Endothelial cell of umbilical vein (primary cell): ENCODE data around the gene IL25. TPM values are rescaled to one million over a fixed set of nuclear protein-coding genes. Genes with fewer than 3 reads are reported as not detected.

Experiments used
- BruUV-seq: library from RNA; stranded (reverse); fragments of 400-500 nt; replicated peaks from 2 replicates; lab custom pipeline; 2021; lab: Mats Ljungman, UMichigan
- CTCF ChIA-PET: fragments of 300-600, 350-600 bp; sonication (Branson Sonifier 250); formaldehyde crosslinking; loops from one replicate; lab custom pipeline; 2021; ENCODE audit warnings: antibody characterized with exemption, inconsistent platforms; lab: Charles Lee
- POLR2A ChIA-PET: fragments of 300-600, 350-600 bp; sonication (Branson Sonifier 250); formaldehyde crosslinking; loops from one replicate; lab custom pipeline; 2021; ENCODE audit warnings: antibody characterized with exemption, inconsistent platforms; lab: Charles Lee
- DNase-seq: peaks from one replicate; pipeline ENCODE4 v3.0.0-alpha.2; 2011; ENCODE audit warnings: low read depth, low spot score
- FAIRE-seq: peaks from 2 replicates; lab custom pipeline; 2011; peaks lifted over from hg19 to GRCh38; lab: Jason Lieb, UNC
- H2AFZ ChIP-seq: 2 replicates; pipeline ENCODE4 v1.6.0; 2012; ENCODE audit warnings: low read depth, low read length, control low read depth, inconsistent platforms
- H3K27ac ChIP-seq: 2 replicates; pipeline ENCODE4 v1.5.1; 2011; ENCODE audit warnings: low read depth, mild to moderate bottlenecking, control low read depth, low read length, moderate library complexity; ENCODE audit not compliant: insufficient read depth
- H3K27me3 ChIP-seq, 2 experiments: 2 replicates each; pipeline versions ENCODE4 v1.6.0 to v1.6.1; 2011; ENCODE audit warnings: low read length in 2 of 2, mixed read lengths in 1 of 2; ENCODE audit not compliant: control insufficient read depth in 2 of 2, insufficient read depth in 2 of 2
- H3K36me3 ChIP-seq, 2 experiments: 2 replicates in 1 of 2; 3 replicates in 1 of 2; pipeline ENCODE4 v1.5.1; 2011; ENCODE audit warnings: low read length in 2 of 2, mild to moderate bottlenecking in 1 of 2, moderate library complexity in 1 of 2; ENCODE audit not compliant: control insufficient read depth in 2 of 2, insufficient read depth in 2 of 2; ENCODE audit errors: extremely low read depth in 1 of 2
- H3K4me1 ChIP-seq: 3 replicates; pipeline ENCODE4 v1.5.1; 2011; ENCODE audit warnings: mild to moderate bottlenecking, low read length; ENCODE audit not compliant: control insufficient read depth, insufficient read depth; ENCODE audit errors: extremely low read depth
- H3K4me2 ChIP-seq: 2 replicates; pipeline ENCODE4 v1.6.1; 2011; ENCODE audit warnings: low read length, control low read depth, mixed read lengths; ENCODE audit not compliant: insufficient read depth
- H3K4me3 ChIP-seq, 3 experiments: fragments of 200-600 bp in 1 of 3; sonication (generic), shearing (Covaris generic) in 1 of 3; replicated peaks in 1 of 3; 2 replicates each; pipeline ENCODE4 v1.5.1; 2011 to 2016; ENCODE audit warnings: control low read depth in 3 of 3, low read length in 3 of 3, mild to moderate bottlenecking in 2 of 3, inconsistent platforms in 1 of 3, low read depth in 1 of 3, moderate library complexity in 1 of 3; ENCODE audit not compliant: insufficient read depth in 1 of 3
- H3K79me2 ChIP-seq: 2 replicates; pipeline ENCODE4 v1.6.0; 2012; ENCODE audit warnings: low read length, inconsistent platforms; ENCODE audit not compliant: control insufficient read depth, insufficient read depth
- H3K9ac ChIP-seq: replicated peaks from 2 replicates; pipeline ENCODE3; 2011; ENCODE audit warnings: low read length, control low read depth; ENCODE audit not compliant: insufficient read depth; ENCODE audit errors: extremely low read depth
- H3K9me1 ChIP-seq: replicated peaks from 3 replicates; pipeline ENCODE4 v1.6.0; 2011; ENCODE audit warnings: mild to moderate bottlenecking, low read length; ENCODE audit not compliant: control insufficient read depth, insufficient read depth; ENCODE audit errors: extremely low read depth
- H3K9me3 ChIP-seq: replicated peaks from 2 replicates; pipeline ENCODE4 v1.5.1; 2012; ENCODE audit warnings: low read length, inconsistent platforms; ENCODE audit not compliant: control insufficient read depth, insufficient read depth
- H4K20me1 ChIP-seq: replicated peaks from 2 replicates; pipeline ENCODE3; 2011; ENCODE audit warnings: mild to moderate bottlenecking, low read length; ENCODE audit not compliant: control insufficient read depth, insufficient read depth; ENCODE audit errors: extremely low read depth
- CTCF ChIP-seq, 2 donors: IDR thresholded peaks; 1 replicate in 1 of 2; 2 replicates in 1 of 2; pipeline ENCODE4 v1.5.1; 2011; ENCODE audit warnings: low read length in 2 of 2, mild to moderate bottlenecking in 2 of 2, moderate library complexity in 2 of 2, control low read depth in 1 of 2, inconsistent platforms in 1 of 2, low read depth in 1 of 2; ENCODE audit not compliant: insufficient read depth in 1 of 2; ENCODE audit errors: extremely low read depth in 1 of 2
- EZH2 ChIP-seq: IDR thresholded peaks from 2 replicates; pipeline ENCODE4 v1.6.1; 2012; ENCODE audit warnings: borderline replicate concordance, low read depth, mild to moderate bottlenecking, moderate library complexity, low read length, inconsistent platforms; ENCODE audit not compliant: severe bottlenecking
- FOS ChIP-seq: IDR thresholded peaks from 2 replicates; pipeline ENCODE4 v1.6.1; 2011; ENCODE audit warnings: mild to moderate bottlenecking, low read length, moderate library complexity, borderline replicate concordance; ENCODE audit not compliant: insufficient read depth
- GATA2 ChIP-seq: IDR thresholded peaks from 2 replicates; pipeline ENCODE4 v1.7.0; 2011; ENCODE audit warnings: low read depth, mild to moderate bottlenecking, moderate library complexity, mixed read lengths, low read length; ENCODE audit not compliant: insufficient read length, insufficient read depth
- JUN ChIP-seq: IDR thresholded peaks from 2 replicates; pipeline ENCODE4 v1.6.1; 2011; ENCODE audit warnings: borderline replicate concordance, low read depth; ENCODE audit not compliant: insufficient read length, insufficient read depth
- MAX ChIP-seq: IDR thresholded peaks from 2 replicates; pipeline ENCODE4 v1.6.1; 2011; ENCODE audit not compliant: insufficient read depth, insufficient read length
- MYC ChIP-seq: IDR thresholded peaks from one replicate; pipeline ENCODE4 v1.6.1; 2011; ENCODE audit warnings: mild to moderate bottlenecking, low read depth, low read length
- POLR2A ChIP-seq: IDR thresholded peaks from 2 replicates; pipeline ENCODE4 v1.6.1; 2012; ENCODE audit warnings: low read depth, mild to moderate bottlenecking, control low read depth, low read length
- POLR2AphosphoS5 ChIP-seq: IDR thresholded peaks from 2 replicates; pipeline ENCODE4 v1.6.1; 2012; ENCODE audit warnings: low read depth, mild to moderate bottlenecking, control low read depth, low read length, moderate library complexity; ENCODE audit not compliant: insufficient read depth
- dilution Hi-C: fragments of 300-500 bp; cut with MboI; formaldehyde crosslinking; loops from one replicate; pipeline ENCODE4 v1.15.0; 2019; ENCODE audit warnings: low sequenced_read_pairs; ENCODE audit not compliant: extremely low pct_ligation_motif_present
- intact Hi-C: fragments of 100-400 bp; cut with micrococcal nuclease; formaldehyde crosslinking; loops from one replicate; pipeline ENCODE4 v1.10.0; 2022
- polyA plus RNA-seq, 4 experiments: library from polyadenylated mRNA; depleted of rRNA in 3 of 4; stranded (reverse) in 3 of 4; unstranded in 1 of 4; fragments of >200 nt; gene quantifications; 2 replicates each; pipeline versions ENCODE4 v1.2.1 to v1.2.3, GENCODE V29; 2011 to 2012; ENCODE audit warnings: missing spikeins in 1 of 4
- total RNA-seq: library from RNA; stranded (reverse); gene quantifications from 2 replicates; pipeline ENCODE4 v1.2.3, GENCODE V29; 2021

The IL25 gene
- total and polyA plus RNA-seq, 2 donors (not counting 3 experiments of a cell fraction or from before 2014, with no cell fraction given): not detected

DNA sequence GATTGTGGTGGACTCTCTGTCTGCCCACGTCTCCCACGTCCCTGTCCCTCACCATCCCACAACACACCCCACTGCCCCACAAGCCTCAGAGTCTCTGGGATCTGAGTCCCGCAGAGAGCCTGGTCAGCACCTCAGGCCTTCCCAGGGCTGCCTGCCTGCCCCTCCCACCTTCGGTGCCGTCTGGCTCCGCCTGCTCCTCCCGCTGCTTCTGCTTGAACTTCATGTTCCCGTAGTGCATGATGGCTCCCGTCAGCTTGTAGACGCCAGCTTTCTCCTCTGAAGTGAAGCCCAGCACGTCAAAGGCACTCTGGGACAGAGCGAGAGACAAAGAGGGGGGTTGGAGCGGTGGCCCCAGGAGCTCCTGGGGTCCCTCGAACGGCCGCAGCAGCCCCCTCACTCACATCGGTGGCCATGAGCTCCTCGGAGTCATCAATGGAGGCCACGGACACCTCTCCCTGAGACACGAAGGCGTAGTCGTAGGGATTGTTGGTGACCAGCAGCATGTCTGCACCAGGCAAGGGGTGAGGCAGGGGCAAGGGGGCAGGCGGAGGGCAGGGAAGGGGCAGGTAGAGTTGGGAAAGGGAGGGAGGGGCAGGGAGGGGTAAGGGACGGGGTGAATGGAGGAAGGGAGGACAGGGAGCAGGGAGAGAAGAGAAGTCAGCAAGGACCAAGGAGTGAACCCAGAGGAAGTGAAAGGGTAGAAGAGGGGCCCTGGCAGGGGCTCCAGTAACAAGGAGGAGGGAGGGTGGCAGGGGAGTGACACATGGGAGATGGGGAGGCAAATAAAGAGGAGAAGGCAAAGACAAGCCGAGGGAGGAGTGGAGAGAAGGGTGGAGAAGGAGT lies 29.9 kb downstream of the IL25 start:
- no peaks in the 10 kb centered on the region for H4K20me1 ChIP-seq
- no peak overlapping the region for H3K4me2 ChIP-seq
- BruUV-seq: no TSS peak
- H3K9me3 ChIP-seq: no peaks in the 10 kb centered on the region
- no peaks in the 10 kb centered on the region for H3K36me3 ChIP-seq
- no peaks in the 10 kb centered on the region for H3K4me1 ChIP-seq
- H3K27me3 ChIP-seq: no peaks in the 10 kb centered on the region
- dilution Hi-C loops: no loop called here
- TF ChIP-seq CTCF (IDR thresholded peaks at IDR 0.05; ENCODE audit: extremely low read depth in 1 of 2, insufficient read depth in 1 of 2, low read depth in 1 of 2, low read length in 2 of 2) (no peak), JUN (no peak), POLR2A (no peak), FOS (no peak), GATA2 (no peak), EZH2 (no peak), MAX (no peak), MYC (no peak), POLR2AphosphoS5 (no peak)
- no peaks in the 10 kb centered on the region for H3K79me2 ChIP-seq
- H3K9ac ChIP-seq: no peak overlapping the region
- intact Hi-C loops: no loop called here
- H3K4me3 ChIP-seq: no peak overlapping the region
- POLR2A ChIA-PET: no interaction called here
- CTCF ChIA-PET: no interaction called here
- H3K9me1 ChIP-seq: no peaks in the 10 kb centered on the region
- H3K27ac ChIP-seq: no peak overlapping the region
- no peak for FAIRE-seq
- no peak for DNase-seq
- H2AFZ ChIP-seq: no peak overlapping the region
